ENCODE results near the gene MINDY1.

DNA sequence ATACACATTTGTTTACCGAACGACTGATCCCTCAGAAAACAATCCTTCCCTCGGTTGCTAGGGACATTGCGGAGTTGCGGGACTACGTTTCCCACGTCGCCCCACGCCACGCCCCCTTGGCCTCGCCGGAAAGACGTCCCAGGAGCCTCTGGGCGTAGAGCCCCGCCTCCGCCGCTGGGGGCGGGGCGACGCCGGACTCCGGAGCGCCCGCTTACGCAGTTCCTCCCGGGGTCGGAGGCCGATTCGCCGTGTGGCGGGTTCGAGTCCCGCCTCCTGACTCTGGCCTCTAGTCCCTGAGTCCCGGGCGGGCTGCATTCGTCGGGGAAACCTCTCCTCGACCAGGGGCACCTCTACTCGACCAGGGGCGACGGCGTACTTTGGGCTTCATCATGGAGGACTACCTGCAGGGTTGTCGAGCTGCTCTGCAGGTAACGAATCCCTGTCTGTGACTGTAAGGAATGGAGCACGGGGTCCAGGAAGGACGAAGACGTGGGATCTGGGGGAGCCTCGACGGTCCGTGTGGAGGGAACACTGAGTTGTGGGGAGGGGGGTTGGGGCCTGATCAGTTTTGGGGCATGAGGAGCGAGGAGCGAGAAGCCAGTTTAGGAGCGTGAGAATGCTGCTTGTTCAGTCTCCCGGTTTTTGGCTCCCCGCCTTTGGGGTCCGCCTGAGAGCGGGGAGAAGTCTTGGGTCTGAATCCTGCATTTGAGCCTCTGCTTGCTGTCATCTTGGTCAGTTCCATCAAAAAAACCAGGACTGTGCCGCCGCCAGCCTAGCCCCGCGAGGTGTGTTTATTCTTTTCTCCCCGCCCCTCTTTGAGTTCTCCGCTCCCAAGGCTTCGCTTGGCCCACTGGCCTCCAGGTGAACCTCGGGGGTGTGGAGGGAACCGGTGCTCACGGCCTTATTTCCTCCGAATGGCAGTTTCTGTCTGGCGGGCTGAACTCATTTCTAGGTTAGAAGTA is 1.8 kb upstream of the MINDY1 start, which contains the start of gene PRUNE1:
- no peak for TF ChIP-seq CTCF (IDR thresholded peaks at IDR 0.05)
- peak in 1 of 2 donors; percentile 95 for TF ChIP-seq POLR2A (IDR thresholded peaks at IDR 0.05)

Measured in thyroid gland (tissue), 4 donors.